ENCODE data around the gene EIF2B2. TPM values are rescaled to one million over a fixed set of nuclear protein-coding genes. Genes with fewer than 3 reads are reported as not detected.

Gene EIF2B2
- polyA plus RNA-seq, 1 experiment = 78.0 TPM

DNA sequence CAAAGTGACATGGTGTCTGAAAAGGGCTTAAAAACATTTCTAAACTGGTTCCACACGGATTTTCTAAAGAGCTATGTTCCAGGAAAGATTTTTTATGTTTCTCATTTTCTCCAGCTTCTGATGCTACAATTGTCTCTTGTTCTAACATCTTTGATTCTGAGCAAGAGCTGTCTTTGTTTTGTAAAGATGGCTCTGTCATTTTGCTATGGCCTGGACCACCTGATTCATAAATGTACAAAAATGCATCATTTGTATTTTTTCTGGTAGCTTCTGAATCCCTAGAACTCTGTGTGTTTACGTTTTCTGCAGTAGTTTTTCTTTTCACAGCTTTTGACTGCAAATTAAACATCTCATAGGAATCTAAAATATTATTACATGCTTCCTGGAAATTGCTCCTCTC lies 45.4 kb downstream of the EIF2B2 start:
- ChIA-PET CTCF (interaction anchor here (0.9 to 1.7 kb wide), 5 partner anchors 11 to 103 kb away, joined by 3 to 4 read pairs (median 3); no protein-coding TSS in a partner anchor), POLR2A (no interaction called here)
- TF ChIP-seq, protein P1, sequence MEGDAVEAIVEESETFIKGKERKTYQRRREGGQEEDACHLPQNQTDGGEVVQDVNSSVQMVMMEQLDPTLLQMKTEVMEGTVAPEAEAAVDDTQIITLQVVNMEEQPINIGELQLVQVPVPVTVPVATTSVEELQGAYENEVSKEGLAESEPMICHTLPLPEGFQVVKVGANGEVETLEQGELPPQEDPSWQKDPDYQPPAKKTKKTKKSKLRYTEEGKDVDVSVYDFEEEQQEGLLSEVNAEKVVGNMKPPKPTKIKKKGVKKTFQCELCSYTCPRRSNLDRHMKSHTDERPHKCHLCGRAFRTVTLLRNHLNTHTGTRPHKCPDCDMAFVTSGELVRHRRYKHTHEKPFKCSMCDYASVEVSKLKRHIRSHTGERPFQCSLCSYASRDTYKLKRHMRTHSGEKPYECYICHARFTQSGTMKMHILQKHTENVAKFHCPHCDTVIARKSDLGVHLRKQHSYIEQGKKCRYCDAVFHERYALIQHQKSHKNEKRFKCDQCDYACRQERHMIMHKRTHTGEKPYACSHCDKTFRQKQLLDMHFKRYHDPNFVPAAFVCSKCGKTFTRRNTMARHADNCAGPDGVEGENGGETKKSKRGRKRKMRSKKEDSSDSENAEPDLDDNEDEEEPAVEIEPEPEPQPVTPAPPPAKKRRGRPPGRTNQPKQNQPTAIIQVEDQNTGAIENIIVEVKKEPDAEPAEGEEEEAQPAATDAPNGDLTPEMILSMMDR (IDR thresholded peaks at IDR 0.05; ENCODE audit: insufficient read depth, low read depth, low read length) = no peak
- Histone ChIP-seq H3K36me3 (ENCODE audit: control insufficient read depth, insufficient read depth, low read length) (no peaks in the 10 kb centered on the region), H3K4me3 (ENCODE audit: low read depth, low read length) (no peak overlapping the region), H3K27me3 (ENCODE audit: control insufficient read depth, insufficient read depth, low read length) (no peaks in the 10 kb centered on the region)
- no peak for DNase-seq (ENCODE audit: low read depth)

DNA sequence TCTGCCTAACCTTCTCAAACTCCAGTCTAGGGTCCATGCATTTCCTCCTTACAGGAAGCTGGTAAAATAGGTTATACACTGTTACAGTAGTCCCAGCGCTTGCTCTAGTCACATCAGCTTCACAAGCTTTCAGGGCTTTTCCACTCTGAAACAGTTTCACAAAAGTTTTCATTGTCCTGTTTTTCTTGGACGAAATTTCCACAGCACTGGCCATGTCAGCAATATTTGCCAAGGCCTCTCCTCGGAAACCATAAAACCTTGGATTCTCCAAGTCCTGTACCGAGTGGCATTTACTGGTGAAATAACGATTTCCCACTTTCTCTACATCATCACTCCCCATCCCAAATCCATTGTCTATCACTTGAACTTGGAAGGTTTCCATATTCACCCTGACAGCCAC lies 46.4 kb downstream of the EIF2B2 start:
- DNase-seq (ENCODE audit: low read depth) = no peak
- no peak overlapping the region for H3K4me3 ChIP-seq (ENCODE audit: low read depth, low read length)
- TF ChIP-seq, protein P1 (IDR thresholded peaks at IDR 0.05; ENCODE audit: insufficient read depth, low read depth, low read length) = no peak
- POLR2A ChIA-PET = interaction anchor here (0.6 kb wide), 1 partner anchor 249 kb away, joined by 4 read pairs; no protein-coding TSS in a partner anchor
- H3K36me3 ChIP-seq (ENCODE audit: control insufficient read depth, insufficient read depth, low read length) = no peaks in the 10 kb centered on the region
- CTCF ChIA-PET = interaction anchor here (1.1 to 2.3 kb wide), 4 partner anchors 26 to 39 kb away, joined by 3 to 6 read pairs (median 4); no protein-coding TSS in a partner anchor
- H3K27me3 ChIP-seq (ENCODE audit: control insufficient read depth, insufficient read depth, low read length) = no peaks in the 10 kb centered on the region

DNA sequence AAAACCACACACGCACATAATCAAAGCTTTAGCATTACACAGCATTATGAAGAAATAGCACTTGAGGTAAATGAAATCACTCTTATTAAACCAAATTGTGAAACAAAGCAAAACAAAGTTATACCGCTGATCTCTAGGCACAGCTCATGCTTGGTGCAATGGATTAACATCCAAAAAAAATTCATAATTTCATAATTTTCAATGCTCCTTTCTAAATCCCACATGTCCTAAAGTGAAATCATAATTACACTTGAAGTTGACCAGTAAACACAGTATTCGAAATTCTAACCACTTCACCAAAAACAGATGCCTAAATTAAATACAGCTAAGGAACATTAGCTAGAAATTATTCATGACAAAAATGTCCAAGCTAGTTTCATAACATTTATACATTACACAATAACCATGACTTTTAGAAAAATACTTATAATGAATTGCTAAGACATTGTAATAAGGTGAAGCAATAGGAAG lies 47.0 kb downstream of the EIF2B2 start:
- Histone ChIP-seq H3K27me3 (ENCODE audit: control insufficient read depth, insufficient read depth, low read length) (no peaks in the 10 kb centered on the region), H3K4me3 (ENCODE audit: low read depth, low read length) (no peak overlapping the region), H3K36me3 (ENCODE audit: control insufficient read depth, insufficient read depth, low read length) (no peaks in the 10 kb centered on the region)
- ChIA-PET CTCF (interaction anchor here (1.7 to 2.3 kb wide), 2 partner anchors 38 kb away, joined by 3 to 6 read pairs; no protein-coding TSS in a partner anchor), POLR2A (interaction anchor here (0.6 kb wide), 1 partner anchor 248 kb away, joined by 4 read pairs; no protein-coding TSS in a partner anchor)
- DNase-seq (ENCODE audit: low read depth) = no peak
- TF ChIP-seq, protein P1 (IDR thresholded peaks at IDR 0.05; ENCODE audit: insufficient read depth, low read depth, low read length) = no peak

DNA sequence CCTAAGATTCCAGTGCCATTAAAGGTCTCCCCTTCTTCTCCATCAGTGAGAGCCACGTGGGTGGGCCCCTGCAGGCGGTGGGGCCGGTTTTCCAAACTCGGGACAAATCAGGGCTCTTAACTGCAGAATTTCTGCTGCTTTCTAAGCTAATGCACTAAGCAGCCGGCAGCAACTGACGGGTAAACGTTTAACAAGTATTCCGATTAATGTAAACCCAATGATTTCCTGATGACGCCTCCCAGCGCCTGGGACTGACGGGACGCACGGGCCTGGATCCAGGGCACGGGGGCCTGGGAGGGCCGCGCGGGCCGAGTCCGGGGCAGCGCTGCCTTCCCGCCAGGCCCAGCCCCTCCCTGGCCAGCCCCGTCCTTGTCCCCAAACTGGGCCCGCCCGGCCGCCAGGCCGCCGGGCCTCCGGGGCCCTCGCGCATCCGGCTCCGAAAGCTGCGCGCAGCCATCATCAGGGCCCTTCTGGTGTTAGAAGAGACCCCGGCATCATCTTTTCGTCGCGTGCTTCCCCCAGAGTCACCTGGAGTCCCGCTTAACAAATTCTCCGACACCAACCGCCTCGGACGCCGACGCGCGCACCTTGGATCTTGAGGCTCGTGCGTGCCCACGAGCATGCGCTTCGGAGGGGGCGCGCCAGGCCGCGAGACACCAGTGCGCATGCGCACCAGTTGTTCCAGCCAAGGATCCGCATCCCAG lies 48.3 kb downstream of the EIF2B2 start, which contains the start of gene MLH3:
MLH3 (minus strand) TSS at position 616 of the 704 bp plus-strand sequence. CDS start 1,812 bp downstream, outside the sequence.
- POLR2A ChIA-PET = no interaction called here
- CTCF ChIA-PET = interaction anchor here (2.3 kb wide), 1 partner anchor 37 kb away, joined by 6 read pairs; no protein-coding TSS in a partner anchor
- H3K4me3 ChIP-seq (ENCODE audit: low read depth, low read length) = peak within 1 kb of the TSS; percentile 36
- no peaks in the 10 kb centered on the region for H3K36me3 ChIP-seq (ENCODE audit: control insufficient read depth, insufficient read depth, low read length)
- no peak for DNase-seq (ENCODE audit: low read depth)
- no peaks in the 10 kb centered on the region for H3K27me3 ChIP-seq (ENCODE audit: control insufficient read depth, insufficient read depth, low read length)
- TF ChIP-seq, protein P1 (IDR thresholded peaks at IDR 0.05; ENCODE audit: insufficient read depth, low read depth, low read length) = no peak

DNA sequence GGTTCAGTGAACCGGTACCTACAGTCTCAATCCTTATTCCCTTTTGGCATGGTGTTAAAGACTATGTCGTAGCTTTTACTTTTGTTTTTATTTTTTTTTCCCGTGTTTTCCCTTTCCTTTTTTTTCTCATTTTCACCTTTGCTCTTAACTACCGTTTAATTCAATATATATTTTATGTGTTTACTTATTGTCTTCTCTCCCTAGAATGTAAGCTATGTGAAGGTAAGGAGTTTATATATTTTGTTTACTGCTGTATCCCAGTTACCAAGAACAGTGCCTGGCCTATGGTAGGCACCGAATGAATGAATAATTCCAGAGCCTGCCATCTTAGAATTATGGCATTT lies 48.8 kb downstream of the EIF2B2 start:
- ChIA-PET CTCF (no interaction called here), POLR2A (no interaction called here)
- no peak for DNase-seq (ENCODE audit: low read depth)
- H3K36me3 ChIP-seq (ENCODE audit: control insufficient read depth, insufficient read depth, low read length) = no peaks in the 10 kb centered on the region
- no peak overlapping the region for H3K4me3 ChIP-seq (ENCODE audit: low read depth, low read length)
- TF ChIP-seq, protein P1 (IDR thresholded peaks at IDR 0.05; ENCODE audit: insufficient read depth, low read depth, low read length) = no peak
- no peaks in the 10 kb centered on the region for H3K27me3 ChIP-seq (ENCODE audit: control insufficient read depth, insufficient read depth, low read length)

Measured in BJ (cell line).